ENCODE measurements around the gene NXPE3.

DNA sequence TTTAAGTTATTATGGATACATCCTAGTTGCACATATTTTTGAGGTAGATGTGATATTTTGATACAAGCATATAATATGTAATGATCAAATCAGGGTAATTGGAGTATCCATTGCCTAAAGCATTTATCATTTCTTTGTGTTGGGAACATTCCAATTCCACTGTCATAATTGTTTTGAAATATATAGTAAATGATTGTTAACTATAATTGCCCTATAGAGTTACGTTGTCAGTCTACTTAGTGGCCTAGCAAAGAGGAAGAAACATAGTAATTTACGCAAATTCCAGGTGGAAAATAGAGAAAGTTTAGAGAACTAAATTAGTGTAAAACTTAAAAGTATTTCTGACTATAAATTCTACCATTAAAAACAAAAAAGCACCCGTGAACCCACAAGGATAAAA is 24.9 kb downstream of the NXPE3 start:
- TF ChIP-seq EZH2 (IDR thresholded peaks at IDR 0.05; ENCODE audit: low read length) = no peak
- TF ChIP-seq, protein P1, sequence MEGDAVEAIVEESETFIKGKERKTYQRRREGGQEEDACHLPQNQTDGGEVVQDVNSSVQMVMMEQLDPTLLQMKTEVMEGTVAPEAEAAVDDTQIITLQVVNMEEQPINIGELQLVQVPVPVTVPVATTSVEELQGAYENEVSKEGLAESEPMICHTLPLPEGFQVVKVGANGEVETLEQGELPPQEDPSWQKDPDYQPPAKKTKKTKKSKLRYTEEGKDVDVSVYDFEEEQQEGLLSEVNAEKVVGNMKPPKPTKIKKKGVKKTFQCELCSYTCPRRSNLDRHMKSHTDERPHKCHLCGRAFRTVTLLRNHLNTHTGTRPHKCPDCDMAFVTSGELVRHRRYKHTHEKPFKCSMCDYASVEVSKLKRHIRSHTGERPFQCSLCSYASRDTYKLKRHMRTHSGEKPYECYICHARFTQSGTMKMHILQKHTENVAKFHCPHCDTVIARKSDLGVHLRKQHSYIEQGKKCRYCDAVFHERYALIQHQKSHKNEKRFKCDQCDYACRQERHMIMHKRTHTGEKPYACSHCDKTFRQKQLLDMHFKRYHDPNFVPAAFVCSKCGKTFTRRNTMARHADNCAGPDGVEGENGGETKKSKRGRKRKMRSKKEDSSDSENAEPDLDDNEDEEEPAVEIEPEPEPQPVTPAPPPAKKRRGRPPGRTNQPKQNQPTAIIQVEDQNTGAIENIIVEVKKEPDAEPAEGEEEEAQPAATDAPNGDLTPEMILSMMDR (optimal IDR thresholded peaks at IDR 0.05 in 1 of 3, IDR thresholded peaks at IDR 0.05 in 1 of 3, conservative IDR thresholded peaks at IDR 0.05 in 1 of 3; ENCODE audit: extremely low read depth in 1 of 3, insufficient read depth in 2 of 3, low read length in 3 of 3) = no peak

All from keratinocyte (primary cell).